ENCODE results near the gene MYRF.

- TF ChIP-seq CTCF (IDR thresholded peaks at IDR 0.05) (no peak), POLR2A (IDR thresholded peaks at IDR 0.05) (no peak)
These were observed 23.6 kb upstream of the MYRF start for GRCh38 chr11:61728940-61729219.
